HUES48 (cell line): Measurements from ENCODE around the gene SPARCL1.

ENCODE experiments used
- H3K27ac ChIP-seq: one replicate; pipeline ENCODE4 v1.7.0; 2013; ENCODE audit warnings: low read depth, low read length, inconsistent platforms
- H3K27me3 ChIP-seq: 2 replicates; pipeline ENCODE4 v1.6.1; 2013; ENCODE audit warnings: mild to moderate bottlenecking, low read length; ENCODE audit not compliant: control insufficient read depth, insufficient read depth
- H3K36me3 ChIP-seq: 2 replicates; pipeline ENCODE4 v1.6.1; 2013; ENCODE audit warnings: low read length; ENCODE audit not compliant: control insufficient read depth, insufficient read depth
- H3K4me1 ChIP-seq: 2 replicates; pipeline ENCODE4 v1.6.1; 2013; ENCODE audit warnings: mild to moderate bottlenecking, low read length; ENCODE audit not compliant: control insufficient read depth, insufficient read depth
- H3K4me3 ChIP-seq: 2 replicates; pipeline ENCODE4 v1.5.1; 2013; ENCODE audit warnings: mild to moderate bottlenecking, low read depth, low read length
- H3K9ac ChIP-seq: 2 replicates; pipeline ENCODE4 v1.6.1; 2013; ENCODE audit warnings: mild to moderate bottlenecking, low read depth, low read length, moderate library complexity
- H3K9me3 ChIP-seq: 2 replicates; pipeline ENCODE4 v1.6.1; 2013; ENCODE audit warnings: low read length; ENCODE audit not compliant: control insufficient read depth, insufficient read depth

Gene SPARCL1

GRCh38 chr4:87557348-87557747, 28.2 kb upstream of the SPARCL1 start:
- no peak overlapping the region for H3K4me3 ChIP-seq
- no peaks in the 10 kb centered on the region for H3K27me3 ChIP-seq
- no peak overlapping the region for H3K27ac ChIP-seq
- no peak overlapping the region for H3K9ac ChIP-seq
- no peaks in the 10 kb centered on the region for H3K9me3 ChIP-seq
- no peaks in the 10 kb centered on the region for H3K36me3 ChIP-seq
- H3K4me1 ChIP-seq, result 0 out of 2 replicates have a peak, but pooled peaks cover 5% of the 10 kb centered on the region

GRCh38 chr4:87555773-87556619, 26.8 kb upstream of the SPARCL1 start:
- Histone ChIP-seq H3K27ac (no peak overlapping the region), H3K9me3 (no peaks in the 10 kb centered on the region), H3K4me3 (no peak overlapping the region), H3K27me3 (no peaks in the 10 kb centered on the region), H3K9ac (no peak overlapping the region), H3K36me3 (no peaks in the 10 kb centered on the region), H3K4me1 (0 out of 2 replicates have a peak, but pooled peaks cover 5% of the 10 kb centered on the region)

- Histone ChIP-seq H3K36me3 (no peaks in the 10 kb centered on the region), H3K4me3 (no peak overlapping the region), H3K27ac (no peak overlapping the region), H3K9me3 (no peaks in the 10 kb centered on the region), H3K27me3 (no peaks in the 10 kb centered on the region), H3K9ac (no peak overlapping the region), H3K4me1 (peaks cover 8% of the 10 kb centered on the region)
Observed at GRCh38 chr4:87553182-87553581, 24.0 kb upstream of the SPARCL1 start.

- H3K36me3 ChIP-seq, result no peaks in the 10 kb centered on the region
- no peaks in the 10 kb centered on the region for H3K27me3 ChIP-seq
- H3K4me1 ChIP-seq, result peaks cover 8% of the 10 kb centered on the region
- no peak overlapping the region for H3K9ac ChIP-seq
- no peaks in the 10 kb centered on the region for H3K9me3 ChIP-seq
- no peak overlapping the region for H3K27ac ChIP-seq
- H3K4me3 ChIP-seq, result no peak overlapping the region
Observed at GRCh38 chr4:87551361-87551760, 22.2 kb upstream of the SPARCL1 start.

GRCh38 chr4:87547016-87547708, 18.0 kb upstream of the SPARCL1 start:
- H3K9ac ChIP-seq, result no peak overlapping the region
- no peaks in the 10 kb centered on the region for H3K9me3 ChIP-seq
- no peak overlapping the region for H3K27ac ChIP-seq
- no peak overlapping the region for H3K4me3 ChIP-seq
- peaks cover 10% of the 10 kb centered on the region for H3K4me1 ChIP-seq
- no peaks in the 10 kb centered on the region for H3K27me3 ChIP-seq
- H3K36me3 ChIP-seq, result no peaks in the 10 kb centered on the region

- no peak overlapping the region for H3K27ac ChIP-seq
- peaks cover 14% of the 10 kb centered on the region for H3K4me1 ChIP-seq
- no peaks in the 10 kb centered on the region for H3K36me3 ChIP-seq
- H3K9ac ChIP-seq, result no peak overlapping the region
- H3K4me3 ChIP-seq, result no peak overlapping the region
- H3K27me3 ChIP-seq, result no peaks in the 10 kb centered on the region
- H3K9me3 ChIP-seq, result no peaks in the 10 kb centered on the region
Observed at GRCh38 chr4:87545052-87545451, 15.9 kb upstream of the SPARCL1 start.

GRCh38 chr4:87543835-87544461, 14.8 kb upstream of the SPARCL1 start:
- no peak overlapping the region for H3K27ac ChIP-seq
- peaks cover 10% of the 10 kb centered on the region for H3K4me1 ChIP-seq
- no peaks in the 10 kb centered on the region for H3K27me3 ChIP-seq
- no peaks in the 10 kb centered on the region for H3K36me3 ChIP-seq
- H3K9ac ChIP-seq, result no peak overlapping the region
- H3K4me3 ChIP-seq, result no peak overlapping the region
- H3K9me3 ChIP-seq, result no peaks in the 10 kb centered on the region

GRCh38 chr4:87542734-87543312, 13.6 kb upstream of the SPARCL1 start:
- no peaks in the 10 kb centered on the region for H3K36me3 ChIP-seq
- no peaks in the 10 kb centered on the region for H3K9me3 ChIP-seq
- no peak overlapping the region for H3K4me3 ChIP-seq
- no peak overlapping the region for H3K9ac ChIP-seq
- H3K27me3 ChIP-seq, result no peaks in the 10 kb centered on the region
- no peak overlapping the region for H3K27ac ChIP-seq
- H3K4me1 ChIP-seq, result 0 out of 2 replicates have a peak, but pooled peaks cover 6% of the 10 kb centered on the region

- H3K36me3 ChIP-seq, result no peaks in the 10 kb centered on the region
- H3K9me3 ChIP-seq, result no peaks in the 10 kb centered on the region
- H3K4me1 ChIP-seq, result 0 out of 2 replicates have a peak, but pooled peaks cover 6% of the 10 kb centered on the region
- H3K27me3 ChIP-seq, result no peaks in the 10 kb centered on the region
- no peak overlapping the region for H3K27ac ChIP-seq
- no peak overlapping the region for H3K4me3 ChIP-seq
- H3K9ac ChIP-seq, result no peak overlapping the region
Observed at GRCh38 chr4:87541956-87542709, 13.0 kb upstream of the SPARCL1 start.

- no peaks in the 10 kb centered on the region for H3K27me3 ChIP-seq
- no peaks in the 10 kb centered on the region for H3K36me3 ChIP-seq
- H3K27ac ChIP-seq, result no peak overlapping the region
- 0 out of 2 replicates have a peak, but pooled peaks cover 6% of the 10 kb centered on the region for H3K4me1 ChIP-seq
- no peak overlapping the region for H3K9ac ChIP-seq
- H3K9me3 ChIP-seq, result no peaks in the 10 kb centered on the region
- H3K4me3 ChIP-seq, result no peak overlapping the region
Observed at GRCh38 chr4:87541521-87541920, 12.3 kb upstream of the SPARCL1 start.
